A673 (cell line): ENCODE results near the gene SCUBE1. TPM values are rescaled to one million over a fixed set of nuclear protein-coding genes. Genes with fewer than 3 reads are reported as not detected.

Experiments used
- BruUV-seq: library from RNA; stranded (reverse); fragments of 400-500 nt; replicated peaks from 2 replicates; lab custom pipeline; 2021; lab: Mats Ljungman, UMichigan
- CTCF ChIA-PET: fragments of 300-600 bp; sonication (Branson Sonifier 250); formaldehyde crosslinking; loops from one replicate; lab custom pipeline; 2022; ENCODE audit warnings: antibody characterized with exemption; lab: Charles Lee
- POLR2A ChIA-PET: fragments of 300-600 bp; sonication (Branson Sonifier 250); formaldehyde crosslinking; loops from one replicate; lab custom pipeline; 2022; ENCODE audit warnings: antibody characterized with exemption; ENCODE audit not compliant: low non-redundant PET; lab: Charles Lee
- DNase-seq: peaks from one replicate; pipeline ENCODE4 v3.0.0-alpha.2; 2015; ENCODE audit warnings: low spot score
- H3K27ac ChIP-seq: fragments of 200-600 bp; sonication (generic); 2 replicates; pipeline ENCODE4 v1.5.1; 2016; ENCODE audit warnings: mixed run types, low read depth, mild to moderate bottlenecking, mixed read lengths, antibody characterized with exemption, low read length; ENCODE audit not compliant: poor library complexity, severe bottlenecking
- H3K27me3 ChIP-seq: fragments of 200-600 bp; sonication (generic); replicated peaks from 2 replicates; pipeline ENCODE4 v1.6.1; 2017; ENCODE audit warnings: mixed run types, low read depth, mild to moderate bottlenecking, mixed read lengths, antibody characterized with exemption, low read length; ENCODE audit not compliant: insufficient read depth, poor library complexity
- H3K36me3 ChIP-seq: fragments of 200-600 bp; sonication (generic); 2 replicates; pipeline ENCODE4 v1.6.1; 2016; ENCODE audit warnings: mixed run types, mild to moderate bottlenecking, mixed read lengths, antibody characterized with exemption, low read length; ENCODE audit not compliant: insufficient read depth, poor library complexity, severe bottlenecking
- H3K4me1 ChIP-seq: fragments of 200-600 bp; sonication (generic); 2 replicates; pipeline ENCODE4 v1.6.1; 2017; ENCODE audit warnings: mixed run types, mild to moderate bottlenecking, mixed read lengths, antibody characterized with exemption, low read length; ENCODE audit not compliant: insufficient read depth, poor library complexity, severe bottlenecking
- H3K4me3 ChIP-seq: fragments of 200-600 bp; sonication (generic); 2 replicates; pipeline ENCODE4 v1.5.1; 2016; ENCODE audit warnings: low read depth, mixed run types, mild to moderate bottlenecking, mixed read lengths, low read length; ENCODE audit not compliant: poor library complexity, severe bottlenecking
- H3K9me3 ChIP-seq: fragments of 200-600 bp; sonication (generic); 2 replicates; pipeline ENCODE4 v1.6.1; 2016; ENCODE audit warnings: mixed run types, low read depth, mild to moderate bottlenecking, mixed read lengths, antibody characterized with exemption, low read length; ENCODE audit not compliant: poor library complexity, severe bottlenecking
- CTCF ChIP-seq: fragments of 300-800, 200-600 bp; sonication (generic); conservative IDR thresholded peaks from 2 replicates; pipeline ENCODE4 v1.5.1; 2017; ENCODE audit warnings: low read depth, mild to moderate bottlenecking, antibody characterized with exemption, low read length, moderate library complexity, mixed read lengths
- EZH2 ChIP-seq: fragments of 200-600 bp; sonication (generic); IDR thresholded peaks from 2 replicates; pipeline ENCODE4 v1.6.1; 2017; ENCODE audit warnings: borderline replicate concordance, low read depth, mild to moderate bottlenecking, mixed read lengths, antibody characterized with exemption, low read length; ENCODE audit not compliant: poor library complexity, severe bottlenecking
- intact Hi-C: fragments of 100-400 bp; cut with micrococcal nuclease; formaldehyde crosslinking; loops from one replicate; pipeline ENCODE4 v1.10.0; 2022; ENCODE audit not compliant: unreplicated experiment
- total RNA-seq: library from RNA; stranded (reverse); gene quantifications from 2 replicates; pipeline ENCODE4 v1.2.3, GENCODE V29; 2021

SCUBE1 gene
- total RNA-seq, 1 experiment from 2014 or later, result 0.24 TPM

GRCh38 chr22:43302531-43303041 is 40.6 kb downstream of the SCUBE1 start:
- no TSS peak for BruUV-seq
- intact Hi-C loops, result no loop called here
- TF ChIP-seq CTCF (no peak), EZH2 (no peak)
- Histone ChIP-seq H3K4me1 (peaks cover 4% of the 10 kb centered on the region), H3K4me3 (no peak overlapping the region), H3K27me3 (no peaks in the 10 kb centered on the region), H3K9me3 (no peaks in the 10 kb centered on the region), H3K27ac (no peak overlapping the region), H3K36me3 (no peaks in the 10 kb centered on the region)
- no peak for DNase-seq
- CTCF ChIA-PET, result no interaction called here
- POLR2A ChIA-PET, result interaction anchor here (0.6 kb wide), 1 partner anchor 9 kb away, joined by 6 read pairs; no protein-coding TSS in a partner anchor

- intact Hi-C loops, result no loop called here
- CTCF ChIA-PET, result no interaction called here
- H3K27ac ChIP-seq, result no peak overlapping the region
- POLR2A ChIA-PET, result no interaction called here
- H3K36me3 ChIP-seq, result no peaks in the 10 kb centered on the region
- H3K4me1 ChIP-seq, result peaks cover 11% of the 10 kb centered on the region
- no peaks in the 10 kb centered on the region for H3K9me3 ChIP-seq
- TF ChIP-seq CTCF (no peak), EZH2 (no peak)
- H3K4me3 ChIP-seq, result no peak overlapping the region
- no peak for DNase-seq
- BruUV-seq, result no TSS peak
- H3K27me3 ChIP-seq, result no peaks in the 10 kb centered on the region
These were observed 41.3 kb downstream of the SCUBE1 start for GRCh38 chr22:43301866-43302265.

GRCh38 chr22:43300891-43301676 is 42.1 kb downstream of the SCUBE1 start:
- H3K27ac ChIP-seq, result no peak overlapping the region
- no peak for TF ChIP-seq CTCF
- no peaks in the 10 kb centered on the region for H3K36me3 ChIP-seq
- H3K9me3 ChIP-seq, result no peaks in the 10 kb centered on the region
- no TSS peak for BruUV-seq
- CTCF ChIA-PET, result no interaction called here
- no peaks in the 10 kb centered on the region for H3K27me3 ChIP-seq
- no peak for DNase-seq
- peaks cover 19% of the 10 kb centered on the region for H3K4me1 ChIP-seq
- intact Hi-C loops, result no loop called here
- H3K4me3 ChIP-seq, result no peak overlapping the region
- POLR2A ChIA-PET, result no interaction called here
